ENCODE results near the gene CEP131.

- no peak for TF ChIP-seq GABPA (IDR thresholded peaks at IDR 0.05; ENCODE audit: low read depth)
- TF ChIP-seq CTCF (IDR thresholded peaks at IDR 0.05; ENCODE audit: insufficient read depth, low read length): no peak
- TF ChIP-seq POLR2AphosphoS5 (IDR thresholded peaks at IDR 0.05; ENCODE audit: low read depth): no peak
- no peak for TF ChIP-seq SPI1 (IDR thresholded peaks at IDR 0.05; ENCODE audit: borderline replicate concordance, low read depth)
- TF ChIP-seq REST (IDR thresholded peaks at IDR 0.05; ENCODE audit: insufficient replicate concordance, low read depth): no peak
These were observed 61.9 kb downstream of the CEP131 start for GRCh38 chr17:81160747-81161453.

Data from HL-60 (cell line).